Astrocyte (in vitro differentiated cells and primary cell): ENCODE measurements around the gene FAM174B.

Experiments
- EZH2 ChIP-seq: IDR thresholded peaks from 2 replicates; pipeline ENCODE4 v1.6.1; 2012; ENCODE audit warnings: mild to moderate bottlenecking, low read length, inconsistent platforms; ENCODE audit not compliant: insufficient read depth
- TF ChIP-seq, protein P1 (sequence below): IDR thresholded peaks from 2 replicates; pipeline ENCODE4 v1.5.1; 2011; ENCODE audit warnings: low read depth, mild to moderate bottlenecking, inconsistent platforms, low read length, moderate library complexity; ENCODE audit not compliant: insufficient read depth

DNA sequence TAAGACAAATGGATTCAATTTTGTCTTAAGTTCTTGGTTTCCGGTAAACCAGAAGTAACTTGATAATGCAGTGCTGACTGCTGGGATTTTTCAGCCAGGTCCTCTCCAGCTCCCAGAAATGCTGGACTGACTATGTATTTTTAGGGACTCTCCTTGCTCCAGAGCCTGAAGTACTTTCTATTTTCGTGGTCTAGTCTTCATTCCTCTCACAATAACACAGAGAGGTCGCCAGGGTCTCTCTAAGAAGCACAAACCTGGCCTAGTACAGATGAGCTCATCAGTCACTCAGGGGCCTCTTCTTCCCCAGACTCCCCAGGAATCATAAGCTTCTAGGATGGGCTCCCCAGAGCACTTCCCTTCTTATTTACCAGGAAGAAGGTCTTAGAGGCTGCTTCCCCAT lies 85.8 kb downstream of the FAM174B start:
- TF ChIP-seq EZH2: no peak
- TF ChIP-seq, protein P1, sequence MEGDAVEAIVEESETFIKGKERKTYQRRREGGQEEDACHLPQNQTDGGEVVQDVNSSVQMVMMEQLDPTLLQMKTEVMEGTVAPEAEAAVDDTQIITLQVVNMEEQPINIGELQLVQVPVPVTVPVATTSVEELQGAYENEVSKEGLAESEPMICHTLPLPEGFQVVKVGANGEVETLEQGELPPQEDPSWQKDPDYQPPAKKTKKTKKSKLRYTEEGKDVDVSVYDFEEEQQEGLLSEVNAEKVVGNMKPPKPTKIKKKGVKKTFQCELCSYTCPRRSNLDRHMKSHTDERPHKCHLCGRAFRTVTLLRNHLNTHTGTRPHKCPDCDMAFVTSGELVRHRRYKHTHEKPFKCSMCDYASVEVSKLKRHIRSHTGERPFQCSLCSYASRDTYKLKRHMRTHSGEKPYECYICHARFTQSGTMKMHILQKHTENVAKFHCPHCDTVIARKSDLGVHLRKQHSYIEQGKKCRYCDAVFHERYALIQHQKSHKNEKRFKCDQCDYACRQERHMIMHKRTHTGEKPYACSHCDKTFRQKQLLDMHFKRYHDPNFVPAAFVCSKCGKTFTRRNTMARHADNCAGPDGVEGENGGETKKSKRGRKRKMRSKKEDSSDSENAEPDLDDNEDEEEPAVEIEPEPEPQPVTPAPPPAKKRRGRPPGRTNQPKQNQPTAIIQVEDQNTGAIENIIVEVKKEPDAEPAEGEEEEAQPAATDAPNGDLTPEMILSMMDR: no peak
